ENCODE results near the gene CPT1B.
"Not testable (repeated sequence)": the region's sequence is repeated elsewhere in the genome, so short reads cannot be mapped to it uniquely, and the experiment has no call there.

The CPT1B gene

DNA sequence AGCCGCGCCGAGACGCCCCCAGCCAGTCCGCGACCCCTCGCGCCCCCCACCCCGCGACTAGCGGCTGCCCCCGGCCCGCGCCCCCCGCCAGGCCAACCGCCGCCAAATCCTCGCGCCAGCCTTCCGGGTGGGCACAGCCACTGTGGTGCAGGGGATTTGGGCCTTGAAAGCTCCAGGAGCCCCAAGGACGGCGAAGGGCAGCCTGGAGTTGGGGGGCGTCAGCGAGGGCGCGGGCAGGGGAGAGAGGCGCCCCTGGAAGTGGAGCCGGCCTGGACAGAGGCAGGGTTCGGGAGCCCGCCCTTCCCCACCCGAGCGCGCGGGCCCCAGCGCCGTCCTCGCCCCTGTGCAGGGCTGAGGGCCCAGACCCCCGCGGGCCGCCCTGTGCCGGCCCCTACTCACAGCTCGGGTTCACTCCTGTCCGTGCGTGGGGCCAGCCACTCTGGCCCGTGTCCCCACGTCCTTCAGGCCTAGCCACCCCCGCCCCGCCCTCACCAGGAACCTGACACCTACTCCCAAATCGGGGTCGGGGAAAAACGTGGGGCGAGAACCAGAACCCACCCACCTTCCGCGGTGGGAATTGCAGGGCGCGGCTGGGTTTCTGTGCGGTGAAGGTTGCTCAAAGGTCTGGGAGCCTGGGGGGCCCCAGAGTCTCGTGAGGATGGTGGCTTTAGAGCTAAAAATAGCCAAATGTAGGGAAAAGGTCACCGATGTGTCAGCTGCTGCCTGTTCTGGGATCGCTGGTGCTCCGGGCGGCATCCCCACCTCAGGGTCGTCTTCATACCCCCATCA lies at the start of gene CPT1B:
CPT1B (minus strand) TSS at position 441 of the 789 bp plus-strand sequence. CDS start 512 bp downstream, outside the sequence.
- DNase-seq (ENCODE audit: low read depth): no peak

GRCh38 chr22:50626850-50627641 lies 48.8 kb upstream of the CPT1B start:
- DNase-seq (ENCODE audit: low read depth): no peak

DNA sequence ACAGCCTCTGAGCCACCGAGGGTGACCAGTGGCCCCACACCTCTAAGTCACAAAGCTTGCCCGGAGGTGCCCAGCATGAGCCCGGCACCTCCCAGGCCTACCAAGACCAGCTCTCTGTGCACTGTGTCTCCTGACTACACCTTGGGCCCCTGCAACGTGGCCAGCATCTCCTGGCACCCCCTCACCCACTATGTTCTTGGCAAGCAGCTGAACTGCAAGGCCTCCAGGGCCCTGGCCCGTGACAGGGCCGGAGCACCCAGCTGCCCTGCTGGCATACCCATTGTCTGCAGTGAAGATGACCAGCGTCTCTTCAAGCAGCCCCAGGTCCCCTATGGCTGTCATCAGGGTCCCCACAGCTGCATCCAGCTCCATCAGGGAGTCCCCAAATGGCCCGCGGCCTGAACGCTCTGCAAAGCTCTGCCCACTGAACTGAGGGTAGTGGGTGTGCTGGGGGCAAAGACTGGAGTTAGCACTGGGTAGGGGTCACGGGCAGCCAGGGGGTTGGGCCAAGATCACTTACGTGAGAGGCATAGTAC lies 48.2 kb upstream of the CPT1B start:
- DNase-seq (ENCODE audit: low read depth): no peak

- no peak for DNase-seq (ENCODE audit: low read depth)
Observed at GRCh38 chr22:50625568-50626313, 47.5 kb upstream of the CPT1B start.

DNA sequence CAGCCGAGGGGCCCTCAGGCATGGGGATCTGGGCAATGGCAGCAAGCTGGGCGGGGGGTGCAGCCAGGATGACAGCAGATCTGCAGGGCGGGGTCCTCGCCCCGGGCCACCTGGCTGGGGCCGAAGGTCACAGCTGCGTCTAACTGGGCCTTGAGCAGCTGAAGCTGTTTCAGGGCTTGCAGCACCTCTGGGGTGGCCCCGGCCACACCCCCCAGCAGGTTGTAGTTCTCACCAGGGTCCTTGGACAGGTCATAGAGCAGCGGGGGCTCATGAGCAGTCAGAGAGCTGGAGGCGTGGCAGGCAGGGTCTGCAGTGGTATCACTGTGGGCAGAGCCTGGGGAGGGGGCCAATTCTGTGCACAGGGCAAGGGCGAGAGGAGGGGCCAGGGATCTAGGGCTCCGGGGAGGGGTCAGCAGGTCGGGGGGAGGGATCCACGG lies 46.9 kb upstream of the CPT1B start:
- DNase-seq (ENCODE audit: low read depth): no peak

- DNase-seq (ENCODE audit: low read depth): no peak
Observed at GRCh38 chr22:50624347-50625130, 46.3 kb upstream of the CPT1B start.

GRCh38 chr22:50622723-50623327 lies 44.6 kb upstream of the CPT1B start:
- no peak for DNase-seq (ENCODE audit: low read depth)

DNA sequence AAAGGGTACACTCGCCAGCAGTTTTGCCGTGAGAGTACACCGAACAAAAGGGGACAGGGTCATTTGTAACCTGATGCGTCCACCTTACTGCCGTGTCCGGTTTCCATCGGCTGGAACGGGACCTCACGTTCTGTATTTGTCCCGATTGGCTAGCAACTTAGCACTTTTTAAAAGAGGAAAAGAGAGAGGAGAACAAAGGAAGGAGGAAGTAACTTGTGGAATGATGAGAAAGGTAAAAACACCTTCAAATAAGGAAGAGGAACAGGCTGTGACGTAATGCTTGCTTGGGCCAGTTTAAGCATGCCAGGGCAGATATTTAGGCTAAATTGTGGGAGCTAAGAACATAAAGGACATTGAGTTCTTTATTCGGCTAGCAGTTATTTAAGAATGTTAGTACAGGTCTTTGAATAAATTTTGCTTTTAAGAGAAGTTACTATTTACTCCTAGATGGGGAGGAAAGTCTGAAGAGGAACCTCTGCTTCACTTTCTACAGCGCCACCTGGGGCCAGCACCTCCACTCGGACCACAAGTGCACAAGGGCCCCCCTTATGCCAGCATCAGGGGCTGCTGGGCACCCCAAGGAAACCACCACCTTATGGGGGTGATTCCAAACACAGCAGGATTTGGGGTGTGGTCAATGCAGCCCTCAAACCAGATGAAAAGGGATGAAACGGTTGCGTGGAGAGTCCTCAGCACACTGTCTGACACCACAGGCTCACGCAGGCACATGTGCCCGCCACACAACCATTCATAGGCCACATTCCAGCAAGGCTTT lies 43.9 kb upstream of the CPT1B start:
- DNase-seq (ENCODE audit: low read depth): no peak

DNA sequence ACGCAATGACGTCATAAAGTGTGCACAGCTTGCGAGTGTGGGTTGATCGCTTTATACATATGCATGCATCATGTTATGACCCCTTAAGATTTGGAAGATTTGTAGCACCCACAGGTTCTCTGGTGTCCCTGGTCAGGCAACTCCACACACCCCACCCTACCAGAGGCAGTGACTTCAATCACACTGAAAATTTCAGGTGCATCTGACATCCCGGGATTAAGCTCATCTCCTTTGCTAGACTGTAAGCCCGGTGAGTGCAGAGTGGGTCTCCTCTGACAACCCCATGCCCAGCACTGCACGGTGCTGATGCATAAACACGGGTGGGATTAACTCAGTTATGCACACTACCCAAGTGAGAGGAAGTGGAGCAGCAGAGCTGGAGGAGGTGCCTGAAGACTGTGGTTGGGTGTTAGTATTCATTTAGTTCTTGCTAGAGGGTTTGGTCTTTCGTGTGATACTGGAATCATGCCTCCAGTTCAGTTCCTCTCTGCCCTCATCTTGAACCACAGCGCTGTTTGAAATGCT lies 43.2 kb upstream of the CPT1B start:
- DNase-seq (ENCODE audit: low read depth): no peak

DNA sequence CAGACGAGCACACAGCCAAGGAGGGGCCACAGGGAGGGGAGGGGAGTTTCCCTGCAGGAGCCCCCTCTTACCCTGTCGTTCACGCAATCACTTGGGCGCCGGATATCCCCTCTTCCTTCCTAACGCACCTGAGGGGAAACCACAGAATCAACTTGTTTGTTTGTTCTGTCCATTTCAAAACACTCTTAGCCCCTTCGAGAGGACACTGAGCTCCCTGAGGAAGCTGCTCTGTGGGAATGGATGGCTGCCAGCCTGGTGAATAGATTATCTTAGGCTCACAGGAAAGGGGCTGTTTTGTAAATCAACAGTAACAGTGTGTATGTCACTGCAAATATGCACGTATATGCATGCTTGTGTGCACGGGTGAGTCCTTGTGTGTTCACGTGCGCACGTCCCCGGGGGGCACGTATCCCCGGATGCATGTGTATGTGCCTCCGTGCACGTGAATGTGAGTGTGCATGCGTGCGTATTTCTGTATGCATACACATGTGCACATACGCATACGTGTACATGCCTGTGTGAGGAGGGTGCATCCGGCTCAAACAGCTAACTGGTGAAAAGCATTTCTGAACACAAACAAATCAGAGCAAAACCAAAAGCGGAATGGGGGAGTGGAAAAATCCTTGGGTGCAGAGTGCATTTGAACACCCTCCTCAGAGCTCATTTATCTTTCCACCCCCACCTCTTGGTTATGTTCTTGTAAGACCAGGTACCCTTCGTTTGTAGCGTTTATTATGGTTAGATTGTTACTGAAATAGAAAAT lies 42.5 kb upstream of the CPT1B start:
- DNase-seq (ENCODE audit: low read depth): no peak

DNA sequence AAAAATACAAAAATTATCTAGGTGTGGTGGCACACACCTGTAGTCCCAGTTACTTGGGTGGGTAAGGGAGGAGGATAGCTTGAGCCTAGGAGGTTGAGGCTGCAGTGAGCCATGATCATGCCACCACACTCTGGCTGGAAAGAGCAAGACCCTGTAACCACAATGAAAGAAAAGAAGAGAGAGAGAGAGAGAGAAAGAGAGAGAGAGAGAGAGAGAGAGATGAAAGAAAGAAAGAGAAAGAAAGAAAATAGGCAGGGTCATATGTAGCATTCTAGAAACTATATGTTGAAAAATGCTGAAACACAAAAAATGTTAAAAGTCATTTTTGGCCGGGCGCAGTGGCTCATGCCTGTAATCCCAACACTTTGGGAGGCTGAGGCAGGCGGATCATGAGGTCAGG lies 36.1 kb upstream of the CPT1B start:
- DNase-seq (ENCODE audit: low read depth): not testable (repeated sequence)

GRCh38 chr22:50613291-50613981 lies 35.2 kb upstream of the CPT1B start:
- no peak for DNase-seq (ENCODE audit: low read depth)

DNA sequence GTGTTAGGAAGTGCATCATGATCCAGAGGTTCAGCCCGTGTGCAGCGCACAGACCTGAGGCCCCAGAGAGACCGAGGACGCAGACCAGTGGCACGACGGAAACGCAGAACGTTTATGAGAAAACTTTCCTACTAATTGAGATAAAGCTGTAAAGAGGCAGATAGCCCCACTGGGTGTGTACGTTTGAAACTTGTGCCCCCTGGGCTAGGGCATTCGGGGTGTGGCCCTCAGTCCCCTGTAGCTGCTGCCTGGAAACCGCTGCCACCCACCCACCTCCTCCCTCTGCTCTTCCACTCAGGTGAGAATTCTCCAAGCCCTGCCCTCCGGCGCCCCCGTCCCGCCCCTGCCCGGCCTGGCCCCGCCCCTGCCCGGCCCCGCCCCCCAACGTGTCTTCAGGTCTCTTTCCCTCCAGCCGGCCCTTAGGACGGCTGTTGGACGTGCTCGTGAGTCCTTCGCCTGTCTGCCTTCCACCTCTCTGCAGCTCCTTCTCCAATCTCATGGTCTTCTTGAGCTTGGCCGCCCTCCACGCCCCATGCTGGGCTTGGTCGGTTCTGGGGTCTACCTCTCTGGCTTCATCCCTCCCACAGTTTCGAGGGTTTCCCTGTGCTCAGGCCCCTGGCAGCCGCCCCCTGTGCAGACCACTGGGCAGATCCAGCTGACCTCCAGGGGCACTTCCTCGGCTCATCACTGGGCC lies 34.4 kb upstream of the CPT1B start:
- DNase-seq (ENCODE audit: low read depth): no peak

DNA sequence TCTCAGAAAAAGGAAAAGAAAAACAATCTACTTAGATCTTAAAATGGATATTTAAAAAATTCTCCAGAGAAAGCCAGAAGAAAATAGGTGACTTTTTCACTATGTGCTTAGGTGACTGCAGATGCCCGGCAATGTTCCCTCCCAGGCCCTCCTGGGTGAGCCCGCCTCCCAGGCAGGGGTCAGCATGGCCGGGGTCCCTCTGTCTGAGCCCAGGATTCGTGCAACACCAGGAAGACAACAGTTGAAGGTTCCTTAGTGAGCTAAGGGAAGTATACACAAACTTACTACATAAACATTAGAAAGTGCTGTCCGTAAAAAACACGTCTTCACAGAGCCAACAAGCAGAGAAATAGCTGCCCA lies 33.9 kb upstream of the CPT1B start:
- DNase-seq (ENCODE audit: low read depth): no peak

DNA sequence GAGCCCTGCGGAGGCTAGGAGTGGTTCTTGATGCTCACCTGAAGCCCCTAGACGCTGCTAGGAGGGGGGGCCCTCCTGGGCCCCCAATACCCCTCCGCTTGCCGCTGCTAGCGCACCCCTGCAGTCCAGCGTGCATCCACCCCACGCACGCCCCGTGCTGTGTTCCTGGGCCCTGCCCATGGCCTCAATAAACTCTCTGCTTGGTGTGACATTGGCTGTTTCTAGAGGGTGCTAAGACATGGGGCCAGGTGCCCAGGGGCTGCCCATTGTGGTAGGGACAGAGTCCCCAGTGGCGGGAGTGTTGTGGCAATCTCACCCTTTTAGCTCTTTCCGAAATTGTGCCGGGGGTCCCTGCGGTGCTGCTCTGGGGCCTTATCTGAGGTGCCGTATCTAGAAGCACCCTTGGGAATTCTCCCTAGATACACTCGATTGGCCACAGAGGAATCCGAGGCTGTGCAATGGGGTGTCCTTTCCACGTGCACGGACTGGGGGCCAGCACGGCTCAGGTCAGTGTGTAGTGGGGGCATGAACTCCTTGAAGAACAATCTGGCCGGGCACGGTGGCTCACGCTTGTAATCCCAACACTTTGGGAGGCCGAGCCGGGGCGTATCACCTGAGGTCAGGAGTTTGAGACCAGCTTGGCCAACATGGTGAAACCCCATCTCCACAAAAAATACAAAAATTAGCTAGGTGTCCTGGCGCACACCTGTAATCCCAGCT lies 33.3 kb upstream of the CPT1B start:
- DNase-seq (ENCODE audit: low read depth): no peak

DNA sequence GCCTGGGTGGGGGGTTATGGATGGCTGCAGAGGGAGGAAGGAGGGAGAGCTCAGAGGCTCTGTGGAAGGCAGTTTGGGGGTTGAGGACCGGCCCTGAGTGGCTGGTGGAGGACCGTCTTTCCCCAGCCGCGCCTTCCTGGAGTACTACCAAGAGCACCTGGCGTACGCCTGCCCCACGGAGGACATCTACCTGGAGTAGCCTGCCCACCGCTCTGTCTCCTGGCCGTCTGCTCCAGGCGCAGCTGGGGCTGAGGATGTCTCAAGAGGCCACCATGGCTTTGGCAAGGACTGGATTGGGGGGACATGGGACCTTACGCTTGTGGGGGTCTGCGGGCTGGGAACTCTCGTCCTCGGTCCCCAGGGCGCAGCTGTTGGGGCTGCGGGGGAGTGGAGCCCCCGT lies 32.4 kb upstream of the CPT1B start:
- no peak for DNase-seq (ENCODE audit: low read depth)

DNA sequence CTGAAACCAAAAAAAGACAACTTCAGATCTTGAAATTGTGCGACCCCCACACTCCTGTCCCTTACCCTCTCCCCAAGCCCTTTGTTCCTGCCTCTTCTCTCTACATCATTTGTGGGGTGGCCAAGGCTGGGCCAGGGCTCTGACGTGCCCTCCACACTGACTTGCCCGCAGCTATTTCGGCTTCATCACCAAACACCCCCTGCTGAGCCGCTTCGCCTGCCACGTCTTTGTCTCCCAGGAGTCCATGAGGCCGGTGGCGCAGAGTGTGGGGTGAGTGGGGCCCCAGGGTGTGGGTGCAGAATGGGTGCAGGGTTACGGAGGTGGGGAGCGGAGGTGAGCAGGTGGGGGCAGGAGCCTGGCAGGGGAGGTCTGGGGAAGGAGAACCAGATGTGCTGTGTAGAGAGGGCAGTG lies 31.8 kb upstream of the CPT1B start:
- DNase-seq (ENCODE audit: low read depth): no peak

Data from stimulated activated CD8-positive, alpha-beta memory T cell treated with anti-CD3 and anti-CD28 coated beads, Interleukin-15, amount 100 ng/mL, for 24 hours (primary cell).